Ishikawa (cell line): ENCODE measurements around the gene ZNF341.

Source experiments
- CEBPB ChIP-seq: IDR thresholded peaks from 2 replicates; pipeline ENCODE4 v1.6.1; 2012
- CREB1 ChIP-seq: IDR thresholded peaks from 2 replicates; pipeline ENCODE4 v1.6.1; 2012; ENCODE audit warnings: low read depth
- EGR1 ChIP-seq: IDR thresholded peaks from 2 replicates; pipeline ENCODE4 v1.6.1; 2012
- EP300 ChIP-seq: IDR thresholded peaks from 2 replicates; pipeline ENCODE4 v1.6.1; 2012; ENCODE audit warnings: borderline replicate concordance
- FOXM1 ChIP-seq: IDR thresholded peaks from 2 replicates; pipeline ENCODE4 v1.6.1; 2012; ENCODE audit warnings: low read depth, borderline replicate concordance
- NFIC ChIP-seq: IDR thresholded peaks from 2 replicates; pipeline ENCODE4 v1.6.1; 2012
- RAD21 ChIP-seq: IDR thresholded peaks from 2 replicates; pipeline ENCODE4 v1.6.1; 2012; ENCODE audit warnings: low read depth
- TAF1 ChIP-seq: IDR thresholded peaks from 2 replicates; pipeline ENCODE4 v1.6.1; 2012; ENCODE audit warnings: low read depth, mild to moderate bottlenecking
- TCF12 ChIP-seq: IDR thresholded peaks from 2 replicates; pipeline ENCODE4 v1.6.1; 2012; ENCODE audit warnings: low read depth
- TEAD4 ChIP-seq: IDR thresholded peaks from 2 replicates; pipeline ENCODE4 v1.6.1; 2012
- YY1 ChIP-seq: IDR thresholded peaks from 2 replicates; pipeline ENCODE4 v1.6.1; 2012; ENCODE audit warnings: low read depth
- ZBTB7A ChIP-seq: IDR thresholded peaks from 2 replicates; pipeline ENCODE4 v1.6.1; 2012; ENCODE audit warnings: low read depth
- TF ChIP-seq, protein P1 (sequence below): IDR thresholded peaks from 2 replicates; pipeline ENCODE4 v1.6.1; 2012; ENCODE audit warnings: low read depth, mild to moderate bottlenecking
- TF ChIP-seq, protein P2 (sequence below): IDR thresholded peaks from 2 replicates; pipeline ENCODE4 v1.6.1; 2012
- TF ChIP-seq, protein P3 (sequence below): IDR thresholded peaks from 2 replicates; pipeline ENCODE4 v1.6.1; 2012

ZNF341 gene

DNA sequence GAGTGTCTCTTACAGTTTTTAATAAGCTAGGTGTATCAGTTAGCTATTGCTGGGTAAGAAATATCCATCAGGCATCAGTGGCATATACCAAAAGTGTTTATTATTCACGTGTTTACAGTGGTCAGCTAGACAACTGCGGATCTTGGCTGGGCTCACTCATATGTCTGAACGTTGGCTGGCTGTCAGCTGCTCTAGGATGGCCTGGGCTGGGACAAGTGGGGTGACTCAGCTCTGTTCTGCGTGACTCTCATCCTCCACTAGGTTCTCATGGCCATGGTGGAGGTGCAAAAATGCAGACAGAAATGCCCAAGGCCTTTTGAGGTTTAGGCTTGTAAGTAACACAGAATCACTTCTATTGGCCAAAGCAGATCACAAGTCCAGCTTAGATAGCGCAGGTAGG is 22.0 kb downstream of the ZNF341 start:
- no peak for TF ChIP-seq TEAD4
- TF ChIP-seq YY1: no peak
- no peak for TF ChIP-seq RAD21
- no peak for TF ChIP-seq TCF12
- TF ChIP-seq FOXM1: no peak
- TF ChIP-seq NFIC: no peak
- no peak for TF ChIP-seq ZBTB7A
- TF ChIP-seq EP300: no peak
- TF ChIP-seq EGR1: no peak

DNA sequence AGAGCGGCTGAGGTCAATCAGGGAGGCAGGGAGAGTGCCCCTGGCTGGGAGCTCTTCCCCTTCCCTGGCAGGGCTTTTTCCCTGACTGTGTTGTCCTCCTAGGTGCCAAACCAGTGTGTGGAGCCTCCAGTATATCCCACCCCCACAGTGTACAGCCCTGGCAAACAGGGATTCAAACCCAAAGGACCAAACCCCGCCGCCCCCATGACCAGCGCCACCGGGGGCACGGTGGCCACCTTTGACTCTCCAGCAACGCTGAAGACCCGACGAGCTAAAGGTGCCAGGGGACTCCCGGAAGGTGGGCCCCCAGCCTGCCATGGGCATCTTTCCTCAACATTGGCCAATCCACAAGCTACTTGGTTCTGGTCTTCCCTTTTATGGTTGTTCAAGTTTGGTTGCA is 25.2 kb downstream of the ZNF341 start:
- TF ChIP-seq CREB1 (no peak), RAD21 (no peak), NFIC (no peak), TAF1 (no peak), EP300 (no peak), YY1 (no peak), ZBTB7A (no peak)
- TF ChIP-seq, protein P1, sequence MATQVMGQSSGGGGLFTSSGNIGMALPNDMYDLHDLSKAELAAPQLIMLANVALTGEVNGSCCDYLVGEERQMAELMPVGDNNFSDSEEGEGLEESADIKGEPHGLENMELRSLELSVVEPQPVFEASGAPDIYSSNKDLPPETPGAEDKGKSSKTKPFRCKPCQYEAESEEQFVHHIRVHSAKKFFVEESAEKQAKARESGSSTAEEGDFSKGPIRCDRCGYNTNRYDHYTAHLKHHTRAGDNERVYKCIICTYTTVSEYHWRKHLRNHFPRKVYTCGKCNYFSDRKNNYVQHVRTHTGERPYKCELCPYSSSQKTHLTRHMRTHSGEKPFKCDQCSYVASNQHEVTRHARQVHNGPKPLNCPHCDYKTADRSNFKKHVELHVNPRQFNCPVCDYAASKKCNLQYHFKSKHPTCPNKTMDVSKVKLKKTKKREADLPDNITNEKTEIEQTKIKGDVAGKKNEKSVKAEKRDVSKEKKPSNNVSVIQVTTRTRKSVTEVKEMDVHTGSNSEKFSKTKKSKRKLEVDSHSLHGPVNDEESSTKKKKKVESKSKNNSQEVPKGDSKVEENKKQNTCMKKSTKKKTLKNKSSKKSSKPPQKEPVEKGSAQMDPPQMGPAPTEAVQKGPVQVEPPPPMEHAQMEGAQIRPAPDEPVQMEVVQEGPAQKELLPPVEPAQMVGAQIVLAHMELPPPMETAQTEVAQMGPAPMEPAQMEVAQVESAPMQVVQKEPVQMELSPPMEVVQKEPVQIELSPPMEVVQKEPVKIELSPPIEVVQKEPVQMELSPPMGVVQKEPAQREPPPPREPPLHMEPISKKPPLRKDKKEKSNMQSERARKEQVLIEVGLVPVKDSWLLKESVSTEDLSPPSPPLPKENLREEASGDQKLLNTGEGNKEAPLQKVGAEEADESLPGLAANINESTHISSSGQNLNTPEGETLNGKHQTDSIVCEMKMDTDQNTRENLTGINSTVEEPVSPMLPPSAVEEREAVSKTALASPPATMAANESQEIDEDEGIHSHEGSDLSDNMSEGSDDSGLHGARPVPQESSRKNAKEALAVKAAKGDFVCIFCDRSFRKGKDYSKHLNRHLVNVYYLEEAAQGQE: no peak
- TF ChIP-seq, protein P2, sequence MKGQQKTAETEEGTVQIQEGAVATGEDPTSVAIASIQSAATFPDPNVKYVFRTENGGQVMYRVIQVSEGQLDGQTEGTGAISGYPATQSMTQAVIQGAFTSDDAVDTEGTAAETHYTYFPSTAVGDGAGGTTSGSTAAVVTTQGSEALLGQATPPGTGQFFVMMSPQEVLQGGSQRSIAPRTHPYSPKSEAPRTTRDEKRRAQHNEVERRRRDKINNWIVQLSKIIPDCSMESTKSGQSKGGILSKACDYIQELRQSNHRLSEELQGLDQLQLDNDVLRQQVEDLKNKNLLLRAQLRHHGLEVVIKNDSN: no peak
- TF ChIP-seq, protein P3, sequence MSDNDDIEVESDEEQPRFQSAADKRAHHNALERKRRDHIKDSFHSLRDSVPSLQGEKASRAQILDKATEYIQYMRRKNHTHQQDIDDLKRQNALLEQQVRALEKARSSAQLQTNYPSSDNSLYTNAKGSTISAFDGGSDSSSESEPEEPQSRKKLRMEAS: no peak

DNA sequence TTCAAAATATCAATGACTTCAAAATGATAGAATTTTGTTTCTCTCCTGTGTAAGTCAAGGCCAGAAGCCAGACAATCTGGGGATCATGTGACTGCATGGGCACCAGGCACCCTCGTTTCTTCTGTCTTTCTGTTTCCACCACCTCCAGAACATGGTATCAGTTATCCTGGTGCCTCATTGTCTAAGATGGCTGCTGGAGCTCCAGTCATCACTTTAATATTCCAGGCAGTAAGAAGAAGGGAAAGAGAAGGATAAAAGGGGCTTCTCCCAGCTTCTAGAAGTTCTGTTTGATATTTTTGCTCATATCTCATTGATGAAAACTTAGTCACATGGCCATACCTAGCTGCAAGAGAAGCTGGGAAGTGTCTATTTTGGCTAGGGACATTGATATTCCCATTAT is 25.7 kb downstream of the ZNF341 start:
- no peak for TF ChIP-seq EGR1
- TF ChIP-seq YY1: no peak
- no peak for TF ChIP-seq RAD21
- no peak for TF ChIP-seq FOXM1
- no peak for TF ChIP-seq TCF12
- no peak for TF ChIP-seq CEBPB
- TF ChIP-seq TAF1: no peak
- TF ChIP-seq, protein P1: no peak
- TF ChIP-seq TEAD4: no peak
- no peak for TF ChIP-seq CREB1
- TF ChIP-seq, protein P2: no peak
- TF ChIP-seq ZBTB7A: no peak
- TF ChIP-seq, protein P3: no peak
- no peak for TF ChIP-seq EP300
- TF ChIP-seq NFIC: no peak

DNA sequence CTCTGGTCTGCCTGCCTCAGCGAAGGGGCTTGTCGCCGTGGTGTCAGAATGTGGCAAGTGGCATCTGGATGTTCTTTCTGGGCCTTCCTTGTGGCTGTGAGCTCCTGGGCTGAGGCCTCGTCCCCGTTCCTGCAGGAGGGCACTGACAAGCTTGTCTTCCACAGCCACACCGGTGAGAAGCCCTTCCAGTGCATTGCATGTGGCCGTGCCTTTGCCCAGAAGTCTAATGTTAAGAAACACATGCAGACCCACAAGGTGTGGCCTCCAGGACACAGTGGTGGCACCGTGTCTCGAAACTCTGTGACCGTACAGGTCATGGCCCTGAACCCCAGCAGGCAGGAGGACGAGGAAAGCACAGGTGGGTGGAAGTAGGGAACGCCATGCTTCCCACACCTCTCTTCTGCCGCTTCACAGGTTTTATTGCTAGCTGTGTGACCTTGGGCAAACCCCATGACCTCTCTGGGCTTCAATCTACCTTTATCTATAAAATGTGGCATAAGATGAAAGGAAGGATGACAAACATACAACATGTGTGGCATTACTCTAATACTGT is 30.0 kb downstream of the ZNF341 start:
- no peak for TF ChIP-seq RAD21
- TF ChIP-seq, protein P1: no peak
- TF ChIP-seq FOXM1: no peak
- no peak for TF ChIP-seq EP300
- no peak for TF ChIP-seq CREB1
- no peak for TF ChIP-seq YY1
- no peak for TF ChIP-seq TCF12
